ENCODE measurements around the gene POU5F1. TPM values are rescaled to one million over a fixed set of nuclear protein-coding genes. Genes with fewer than 3 reads are reported as not detected.
"Not testable (repeated sequence)": the region's sequence is repeated elsewhere in the genome, so short reads cannot be mapped to it uniquely, and the experiment has no call there.

POU5F1 gene
- total RNA-seq, 1 donor from 2014 or later, result 0.94 TPM

GRCh38 chr6:31194061-31194834 is 23.8 kb upstream of the POU5F1 start:
- DNase-seq (no peak), ATAC-seq (ENCODE audit: poor library complexity) (no peak)
- intact Hi-C loops (cut with DNase I), result loop anchor here (5.0 kb wide), 1 partner anchor 57 kb away; the partner anchor contains the start of gene PSORS1C2

GRCh38 chr6:31193206-31193605 is 22.7 kb upstream of the POU5F1 start:
- ATAC-seq (ENCODE audit: poor library complexity) (no peak), DNase-seq (no peak)
- intact Hi-C loops (cut with DNase I), result loop anchor here (5.0 kb wide), 1 partner anchor 56 kb away; the partner anchor contains the start of gene PSORS1C2

DNA sequence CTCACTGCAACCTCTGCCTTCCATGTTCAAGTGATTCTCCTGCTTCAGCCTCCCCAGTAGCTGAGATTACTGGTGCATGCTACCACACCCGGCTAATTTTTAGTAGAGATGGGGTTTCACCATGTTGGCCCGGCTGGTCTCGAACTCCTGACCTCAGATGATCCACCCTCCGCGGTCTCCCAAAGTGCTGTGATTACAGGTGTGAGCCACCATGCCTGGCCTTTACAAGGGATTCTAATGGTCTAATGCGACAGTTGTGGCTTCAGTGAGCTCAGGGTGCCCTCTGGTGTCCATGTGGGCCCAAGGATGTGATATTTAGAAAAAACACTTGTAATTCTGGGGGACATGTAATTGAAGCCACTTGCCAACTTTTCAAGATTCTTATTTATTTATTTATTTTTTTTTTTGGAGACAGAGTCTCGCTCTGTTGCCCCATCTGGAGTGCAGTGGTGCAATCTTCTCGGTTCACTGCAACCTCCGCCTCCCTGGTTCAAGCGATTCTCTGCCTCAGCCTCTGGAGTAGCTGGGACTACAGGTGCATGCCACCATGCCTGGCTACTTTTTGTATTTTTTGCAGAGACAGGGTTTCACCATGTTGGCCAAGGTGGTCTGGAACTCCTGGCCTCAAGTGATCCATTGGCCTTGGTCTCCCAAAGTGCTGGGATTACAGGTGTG is 22.1 kb upstream of the POU5F1 start:
- ATAC-seq (ENCODE audit: poor library complexity) (peak; percentile 35), DNase-seq (peak; percentile 76)
- intact Hi-C loops (cut with DNase I), result loop anchor here (5.0 kb wide), 1 partner anchor 55 kb away; the partner anchor contains the start of gene PSORS1C2

DNA sequence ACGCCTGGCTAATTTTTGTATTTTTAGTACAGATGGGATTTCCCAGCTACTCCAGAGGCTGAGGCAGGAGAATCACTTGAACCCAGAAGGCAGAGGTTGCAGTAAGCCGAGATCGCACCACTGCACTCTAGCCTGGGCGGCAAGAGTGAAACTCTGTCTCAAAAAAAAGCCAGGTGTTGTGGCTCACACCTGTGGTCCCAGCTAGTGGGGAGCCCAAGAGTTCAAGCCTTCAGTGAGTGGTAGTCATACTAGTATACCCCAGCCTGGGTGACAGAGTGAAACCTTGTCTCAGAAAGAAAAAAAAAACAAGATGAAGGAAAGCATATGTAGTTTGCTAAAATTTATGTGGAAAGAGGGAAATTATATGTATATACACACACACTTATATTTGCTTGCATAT is 20.0 kb upstream of the POU5F1 start:
- DNase-seq (no peak), ATAC-seq (ENCODE audit: poor library complexity) (no peak)
- intact Hi-C loops (cut with DNase I), result loop anchor here (5.0 kb wide), 1 partner anchor 53 kb away; the partner anchor contains the start of gene PSORS1C2

GRCh38 chr6:31189223-31189622 is 18.7 kb upstream of the POU5F1 start:
- intact Hi-C loops (cut with DNase I); DNase-seq; ATAC-seq (ENCODE audit: poor library complexity): not testable (repeated sequence)

DNA sequence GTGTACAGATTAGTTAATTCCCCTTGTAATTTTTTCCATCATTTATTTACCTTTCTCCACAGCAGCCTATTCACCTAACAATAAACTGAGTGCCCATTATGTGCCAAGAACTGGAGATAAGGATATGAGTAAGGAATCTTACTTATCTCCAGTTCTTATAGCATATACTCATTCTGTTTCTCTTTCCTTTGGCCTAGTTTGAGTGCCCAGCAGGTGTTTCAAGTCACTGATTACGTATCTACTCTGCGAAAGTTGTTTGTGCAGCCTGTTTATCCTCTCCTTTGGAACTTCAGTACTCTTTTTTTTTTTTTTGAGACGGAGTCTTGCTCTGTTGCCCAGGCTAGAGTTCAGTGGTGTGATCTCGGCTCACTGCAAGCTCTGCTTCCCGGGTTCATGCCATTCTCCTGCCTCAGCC is 17.3 kb upstream of the POU5F1 start:
- DNase-seq (no peak), ATAC-seq (ENCODE audit: poor library complexity) (no peak)
- intact Hi-C loops (cut with DNase I), result no loop called here

DNA sequence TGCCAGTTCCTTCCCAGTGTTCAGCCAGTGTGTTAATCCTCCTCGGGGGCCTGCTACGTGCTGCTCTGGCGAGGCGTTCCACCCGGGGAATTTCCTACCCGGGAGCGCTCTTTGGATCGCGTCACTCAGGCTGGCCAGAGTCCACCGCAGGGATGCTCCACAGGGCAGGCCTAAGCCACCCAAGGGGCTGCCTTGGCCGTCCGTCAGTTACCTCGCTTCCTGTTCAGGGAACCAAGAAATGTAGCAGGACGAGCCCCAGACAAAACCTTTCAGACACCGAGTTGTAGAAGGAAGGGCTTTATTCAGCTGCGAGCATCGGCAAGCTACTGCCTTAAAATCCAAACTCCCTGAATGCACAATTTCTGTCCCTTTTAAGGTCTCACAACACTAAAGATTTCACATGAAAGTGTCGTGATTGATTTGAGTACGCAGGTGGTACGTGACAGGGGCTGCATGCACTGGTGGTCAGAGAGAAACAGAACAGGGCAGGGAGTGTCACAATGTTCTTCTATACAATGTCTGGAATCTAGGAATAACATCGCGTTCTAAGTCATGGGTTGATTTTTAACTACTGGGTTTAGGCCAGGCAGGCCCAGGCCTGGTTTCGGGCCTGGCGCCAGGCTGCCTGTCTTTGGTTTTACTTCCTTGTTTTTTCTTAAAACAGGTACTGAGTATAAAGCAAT is 15.7 kb upstream of the POU5F1 start:
- intact Hi-C loops (cut with DNase I), result no loop called here
- DNase-seq, result peak; percentile 90
- ATAC-seq (ENCODE audit: poor library complexity), result peak; percentile 67

DNA sequence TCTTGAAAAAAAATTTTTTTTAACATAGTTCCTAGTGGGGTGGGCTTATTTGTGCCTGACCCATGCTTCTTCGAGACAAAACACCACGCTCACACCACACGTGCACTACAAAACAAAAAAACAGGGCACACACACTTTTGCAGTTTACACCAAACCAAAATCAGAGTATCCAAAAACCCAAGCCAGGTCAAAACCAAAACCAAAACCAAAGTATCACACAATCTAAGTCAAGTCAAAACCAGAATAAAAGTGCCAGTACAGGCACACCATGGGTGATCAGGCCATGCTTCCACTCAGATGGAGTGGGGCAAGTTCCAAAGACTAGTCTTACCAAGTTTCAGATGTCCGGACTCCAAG is 15.2 kb upstream of the POU5F1 start:
- ATAC-seq (ENCODE audit: poor library complexity); intact Hi-C loops (cut with DNase I); DNase-seq: not testable (repeated sequence)

DNA sequence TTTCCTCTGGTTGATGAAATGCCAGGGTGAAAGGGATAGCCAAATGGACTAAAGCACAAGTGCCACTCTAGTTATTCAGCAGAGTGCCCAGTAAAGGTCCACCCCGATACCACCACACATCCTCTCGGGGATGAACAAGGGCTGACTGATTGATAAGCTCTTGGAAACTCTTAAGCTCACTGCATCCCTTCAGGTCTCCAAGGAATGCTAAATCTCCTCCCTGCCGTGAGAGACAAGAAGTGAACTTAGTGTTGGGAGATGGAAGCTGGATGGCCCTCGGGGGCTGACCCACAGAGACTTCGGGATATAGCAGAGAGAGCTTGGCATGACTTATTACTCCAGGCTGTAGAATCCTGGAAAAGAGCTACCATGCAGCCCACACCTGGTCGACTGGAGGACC is 13.4 kb upstream of the POU5F1 start:
- ATAC-seq (ENCODE audit: poor library complexity); DNase-seq; intact Hi-C loops (cut with DNase I): not testable (repeated sequence)

DNA sequence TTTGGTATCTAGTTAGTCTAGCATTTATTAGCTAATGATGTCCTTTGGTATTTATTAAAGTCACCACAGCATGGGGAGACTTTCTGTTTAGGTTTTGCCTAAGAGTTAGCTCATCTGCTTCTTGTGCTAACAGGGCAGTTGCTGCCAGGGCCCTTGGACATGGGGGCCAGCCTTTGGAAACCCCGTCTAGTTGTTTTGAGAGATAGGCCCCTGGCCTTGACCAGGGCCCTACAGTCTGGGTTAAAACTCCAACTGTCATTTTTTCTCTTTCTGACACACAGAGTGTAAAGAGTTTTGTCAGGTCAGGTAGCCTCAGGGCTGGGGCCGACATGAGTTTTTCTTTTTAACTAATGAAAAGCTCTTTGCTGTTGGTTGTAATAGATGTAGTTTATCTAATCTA is 12.8 kb upstream of the POU5F1 start:
- ATAC-seq (ENCODE audit: poor library complexity); intact Hi-C loops (cut with DNase I); DNase-seq: not testable (repeated sequence)

DNA sequence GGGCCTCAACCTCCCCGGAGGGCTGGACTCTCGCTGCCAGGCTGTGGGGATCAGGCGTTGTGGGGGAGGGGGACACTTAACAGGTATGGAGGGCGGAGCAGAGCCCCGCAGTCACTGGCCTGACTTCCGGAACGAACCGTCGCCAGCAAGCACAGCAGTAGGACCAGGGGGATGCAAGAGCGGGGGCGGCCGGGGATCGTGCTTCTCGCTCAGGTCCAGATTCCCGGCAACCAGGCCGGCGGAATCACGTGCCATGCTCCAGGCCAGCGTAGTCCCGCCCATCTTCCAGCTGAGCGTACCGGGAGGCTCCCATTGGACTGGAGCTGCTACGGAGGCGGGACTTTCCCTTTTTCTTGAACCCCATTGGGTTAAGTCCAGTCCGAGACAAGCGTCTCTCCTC is 10.0 kb upstream of the POU5F1 start:
- DNase-seq, result peak; percentile 82
- intact Hi-C loops (cut with DNase I), result no loop called here

DNA sequence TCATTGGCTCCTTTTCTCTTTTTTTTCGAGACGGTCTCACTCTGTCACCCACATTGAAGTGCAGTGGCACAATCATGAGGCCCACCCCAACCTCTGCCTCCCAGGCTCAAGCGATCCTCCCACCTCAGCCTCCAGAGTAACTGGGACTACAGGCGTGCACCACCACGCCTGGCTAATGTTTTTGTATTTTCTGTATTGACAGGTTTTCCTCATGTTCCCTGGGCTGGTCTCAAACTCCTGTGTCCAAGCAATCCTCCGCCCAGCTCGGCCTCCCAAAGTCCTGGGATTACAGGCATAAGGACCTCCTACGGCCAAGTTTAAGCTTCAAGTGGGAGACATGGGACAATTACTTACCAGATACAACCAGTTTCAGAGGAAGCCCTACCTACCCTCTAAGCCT is 9.4 kb upstream of the POU5F1 start:
- no peak for ATAC-seq (ENCODE audit: poor library complexity)
- intact Hi-C loops (cut with DNase I), result no loop called here
- no peak for DNase-seq

More for the DNA sequence above, 10.0 kb upstream of the POU5F1 start:
- peak; percentile 97 for ATAC-seq (ENCODE audit: poor library complexity)

GRCh38 chr6:31179042-31179386 is 8.5 kb upstream of the POU5F1 start:
- intact Hi-C loops (cut with DNase I), result no loop called here
- no peak for ATAC-seq (ENCODE audit: poor library complexity)
- no peak for DNase-seq

DNA sequence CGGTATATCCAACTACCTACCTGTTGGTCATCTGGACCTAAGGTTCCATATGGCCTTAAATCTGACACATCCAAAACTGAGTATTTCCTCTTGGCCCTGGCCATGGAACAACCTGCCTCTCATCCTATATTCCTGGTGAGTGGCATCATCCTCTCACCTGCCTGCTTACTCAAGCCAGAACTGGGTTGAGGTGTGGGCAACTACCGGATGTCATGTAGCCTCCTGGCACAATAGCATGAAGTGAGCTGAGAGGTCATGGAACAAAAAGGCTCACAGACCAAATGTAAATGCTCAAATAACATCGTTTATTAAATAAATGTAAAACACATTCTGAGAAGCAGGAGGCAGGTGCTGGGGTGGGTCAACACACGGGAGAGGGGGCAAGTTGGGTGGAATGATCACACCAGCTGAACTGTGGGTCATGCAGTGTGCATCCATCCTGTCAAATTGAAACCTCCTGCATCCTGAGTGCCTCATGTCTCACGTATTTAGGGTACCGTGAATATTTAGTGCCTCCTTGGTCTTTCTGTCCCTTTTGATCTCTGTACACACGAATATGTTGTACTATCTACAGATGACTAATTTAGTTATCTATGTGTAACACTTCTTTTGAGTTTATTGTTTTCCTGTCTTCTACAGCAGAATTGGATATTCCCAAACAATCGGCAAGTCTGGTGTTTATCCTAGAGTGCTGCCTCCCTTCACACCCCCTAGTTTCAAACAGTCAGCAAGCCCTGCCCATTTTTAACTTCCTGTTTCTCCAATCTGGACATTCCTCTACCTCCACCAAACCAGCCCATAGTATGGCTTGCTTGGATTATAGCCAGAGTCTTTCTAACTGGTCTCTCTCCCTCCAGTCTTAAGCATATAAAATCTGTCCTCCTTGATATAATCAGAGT is 7.9 kb upstream of the POU5F1 start:
- intact Hi-C loops (cut with DNase I), result no loop called here
- DNase-seq (no peak), ATAC-seq (ENCODE audit: poor library complexity) (no peak)

- intact Hi-C loops (cut with DNase I), result no loop called here
- ATAC-seq (ENCODE audit: poor library complexity), result no peak
- DNase-seq, result no peak
Measured at GRCh38 chr6:31175971-31176370, 5.5 kb upstream of the POU5F1 start.

GRCh38 chr6:31174378-31174777 is 3.9 kb upstream of the POU5F1 start:
- ATAC-seq (ENCODE audit: poor library complexity) (no peak), DNase-seq (no peak)

GRCh38 chr6:31173406-31173805 is 2.9 kb upstream of the POU5F1 start:
- intact Hi-C loops (cut with DNase I), result no loop called here
- DNase-seq, result no peak
- ATAC-seq (ENCODE audit: poor library complexity), result no peak

More at GRCh38 chr6:31174378-31174777, 3.9 kb upstream of the POU5F1 start:
- intact Hi-C loops (cut with DNase I), result no loop called here

DNA sequence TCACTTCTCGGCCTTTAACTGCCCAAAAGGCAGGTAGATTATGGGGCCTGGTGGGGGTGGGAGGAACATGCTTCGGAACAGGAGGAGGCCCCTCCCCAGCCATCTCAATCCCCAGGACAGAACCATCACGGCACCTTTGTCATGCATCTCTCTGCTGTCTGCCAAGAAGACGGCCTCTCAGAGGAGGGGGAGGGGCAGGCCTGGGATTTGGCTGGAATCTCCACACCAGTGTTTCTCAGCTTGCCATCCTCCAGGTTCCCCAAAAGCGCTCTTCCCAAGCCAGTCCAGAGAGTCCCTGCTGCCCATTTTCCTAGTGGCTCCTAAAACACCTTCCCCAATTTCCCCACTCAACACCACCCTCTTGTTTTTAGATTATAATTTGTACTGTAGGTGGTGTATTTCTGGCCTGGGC is 2.5 kb upstream of the POU5F1 start:
- intact Hi-C loops (cut with DNase I), result no loop called here
- DNase-seq (no peak), ATAC-seq (ENCODE audit: poor library complexity) (no peak)
